OCI-LY7 (cell line): Measurements from ENCODE around the gene KCNQ1OT1. TPM values are rescaled to one million over a fixed set of nuclear protein-coding genes. Genes with fewer than 3 reads are reported as not detected.

Experiments
- BruUV-seq: library from RNA; stranded (reverse); fragments of 400-500 nt; replicated peaks from 2 replicates; lab custom pipeline; 2021; lab: Mats Ljungman, UMichigan
- CTCF ChIA-PET: fragments of 300-600 bp; sonication (Branson Sonifier 250); formaldehyde crosslinking; loops from one replicate; lab custom pipeline; 2022; ENCODE audit warnings: antibody characterized with exemption; ENCODE audit not compliant: unreplicated experiment; lab: Charles Lee
- POLR2A ChIA-PET: fragments of 300-600 bp; sonication (Branson Sonifier 250); formaldehyde crosslinking; loops from one replicate; lab custom pipeline; 2022; ENCODE audit warnings: antibody characterized with exemption; lab: Charles Lee
- DNase-seq: peaks from one replicate; pipeline ENCODE4 v3.0.0-alpha.2; 2015; ENCODE audit warnings: low spot score
- H2AFZ ChIP-seq: fragments of 200-600 bp; sonication (generic), shearing (Covaris generic); 2 replicates; pipeline ENCODE4 v1.6.1; 2014; ENCODE audit warnings: mild to moderate bottlenecking, antibody characterized with exemption, low read length, moderate library complexity
- H3K27ac ChIP-seq: fragments of 200-600 bp; sonication (generic); 2 replicates; pipeline ENCODE4 v1.5.1; 2014; ENCODE audit warnings: mixed run types, low read depth, mild to moderate bottlenecking, moderate library complexity, low read length, inconsistent platforms; ENCODE audit not compliant: poor library complexity, severe bottlenecking
- H3K36me3 ChIP-seq: fragments of 200-600 bp; sonication (generic); 2 replicates; pipeline ENCODE4 v1.6.1; 2014; ENCODE audit warnings: mild to moderate bottlenecking, antibody characterized with exemption, low read length, moderate library complexity, mixed read lengths; ENCODE audit not compliant: insufficient read depth
- H3K4me1 ChIP-seq: fragments of 200-600 bp; sonication (generic); 2 replicates; pipeline ENCODE4 v1.5.1; 2014; ENCODE audit warnings: mild to moderate bottlenecking, low read length; ENCODE audit not compliant: insufficient read depth, poor library complexity, severe bottlenecking
- H3K4me2 ChIP-seq: fragments of 200-600 bp; sonication (generic); 2 replicates; pipeline ENCODE4 v1.6.1; 2014; ENCODE audit warnings: mild to moderate bottlenecking, low read length
- H3K4me3 ChIP-seq: fragments of 200-600 bp; sonication (generic); 2 replicates; pipeline ENCODE4 v1.5.1; 2014; ENCODE audit warnings: mild to moderate bottlenecking, low read depth, low read length; ENCODE audit not compliant: poor library complexity, severe bottlenecking
- H3K79me2 ChIP-seq: fragments of 200-600 bp; sonication (generic); 2 replicates; pipeline ENCODE4 v1.6.1; 2016; ENCODE audit warnings: low read depth, mild to moderate bottlenecking, low read length, moderate library complexity, mixed read lengths; ENCODE audit not compliant: insufficient read depth
- H3K9me2 ChIP-seq: fragments of 200-600 bp; sonication (generic); 2 replicates; pipeline ENCODE4 v1.6.1; 2016; ENCODE audit warnings: mild to moderate bottlenecking, low read length, mixed read lengths; ENCODE audit not compliant: insufficient read depth
- H3K9me3 ChIP-seq: fragments of 200-600 bp; sonication (generic); 2 replicates; pipeline ENCODE4 v1.6.1; 2014; ENCODE audit warnings: mild to moderate bottlenecking, mixed run types, low read length, mixed read lengths
- H4K20me1 ChIP-seq: fragments of 200-600 bp; sonication (generic); 2 replicates; pipeline ENCODE4 v1.6.1; 2014; ENCODE audit warnings: mild to moderate bottlenecking, antibody characterized with exemption, low read length, moderate library complexity, mixed read lengths; ENCODE audit not compliant: insufficient read depth
- CTCF ChIP-seq: fragments of 200-600 bp; sonication (generic); conservative IDR thresholded peaks from 2 replicates; pipeline ENCODE4 v1.5.1; 2014; ENCODE audit warnings: mild to moderate bottlenecking, antibody characterized with exemption, low read length, moderate library complexity, mixed read lengths
- EZH2phosphoT487 ChIP-seq: fragments of 200-600 bp; sonication (generic); IDR thresholded peaks from 2 replicates; pipeline ENCODE4 v1.6.1; 2018; ENCODE audit warnings: low read depth, borderline replicate concordance, mild to moderate bottlenecking, mixed run types, antibody characterized with exemption, low read length, moderate library complexity, mixed read lengths
- intact Hi-C: fragments of 100-400 bp; cut with micrococcal nuclease; formaldehyde crosslinking; loops from one replicate; pipeline ENCODE4 v1.10.0; 2022; ENCODE audit not compliant: unreplicated experiment
- total RNA-seq, 2 experiments: library from RNA; depleted of rRNA in 1 of 2; stranded (reverse); fragments of >200 nt in 1 of 2; shearing (Covaris generic) in 1 of 2; gene quantifications; 2 replicates each; pipeline ENCODE4 v1.2.3, GENCODE V29; 2014 to 2022

KCNQ1OT1 gene
- total RNA-seq, 2 experiments from 2014 or later = 2.9 to 3.4 TPM

- intact Hi-C loops = no loop called here
- Histone ChIP-seq H3K9me3 (no peaks in the 10 kb centered on the region), H3K4me2 (no peak overlapping the region), H3K36me3 (no peaks in the 10 kb centered on the region), H2AFZ (no peak overlapping the region), H3K4me1 (no peaks in the 10 kb centered on the region), H3K79me2 (no peaks in the 10 kb centered on the region), H3K4me3 (no peak overlapping the region), H3K27ac (no peak overlapping the region), H3K9me2 (no peaks in the 10 kb centered on the region), H4K20me1 (no peaks in the 10 kb centered on the region)
- CTCF ChIA-PET = no interaction called here
- TF ChIP-seq EZH2phosphoT487 = no peak
- TF ChIP-seq CTCF = no peak
- POLR2A ChIA-PET = no interaction called here
- no peak for DNase-seq
- BruUV-seq = no TSS peak
Measured at GRCh38 chr11:2593393-2593950, 106.3 kb downstream of the KCNQ1OT1 start.

DNA sequence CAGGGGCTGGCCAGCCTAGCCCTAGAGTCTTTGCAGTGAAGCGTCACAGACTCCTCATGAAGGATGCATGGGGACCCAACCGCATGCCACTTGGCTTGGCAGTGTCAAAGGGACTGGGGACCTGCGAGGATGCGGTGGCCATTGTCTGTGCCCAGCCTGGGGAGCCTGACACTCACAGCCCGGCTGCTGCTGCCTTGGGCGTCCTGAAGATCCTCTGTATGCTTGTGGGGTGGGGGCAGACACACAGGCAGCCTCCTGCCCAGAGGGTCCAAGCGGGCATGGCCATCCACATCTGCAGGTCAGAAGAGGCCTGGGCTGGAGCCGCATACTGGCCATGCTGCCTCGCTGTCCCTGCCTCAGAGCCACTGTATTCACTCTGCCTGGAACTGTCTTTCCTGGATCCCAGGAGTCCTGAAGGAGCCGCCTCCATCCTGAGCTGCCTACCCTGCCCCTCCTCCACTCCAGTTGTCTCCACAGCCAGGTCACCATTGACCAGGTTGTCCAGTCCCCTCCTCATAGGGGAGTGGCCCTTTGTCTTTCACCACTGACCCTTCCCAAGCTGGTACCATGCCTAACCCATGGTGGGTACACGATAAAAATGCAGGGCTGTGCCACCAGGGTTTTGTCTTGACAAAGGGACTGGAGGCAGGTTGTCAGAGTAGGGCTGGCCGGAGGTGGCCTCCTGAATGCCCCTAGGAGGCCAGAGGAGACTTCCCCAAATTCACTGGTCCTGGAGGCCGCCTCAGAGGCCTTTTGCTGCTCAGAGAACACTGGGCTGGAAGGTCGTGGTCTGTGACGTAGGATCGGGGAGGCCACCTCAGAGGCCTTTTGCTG, 107.0 kb downstream of the KCNQ1OT1 start:
- no TSS peak for BruUV-seq
- H4K20me1 ChIP-seq = no peaks in the 10 kb centered on the region
- H2AFZ ChIP-seq = no peak overlapping the region

More for the DNA sequence above, 107.0 kb downstream of the KCNQ1OT1 start:
- no peaks in the 10 kb centered on the region for H3K79me2 ChIP-seq
- H3K4me3 ChIP-seq = no peak overlapping the region
- no peaks in the 10 kb centered on the region for H3K9me3 ChIP-seq
- no peak overlapping the region for H3K4me2 ChIP-seq
- intact Hi-C loops = no loop called here
- H3K9me2 ChIP-seq = no peaks in the 10 kb centered on the region
- no peaks in the 10 kb centered on the region for H3K4me1 ChIP-seq
- CTCF ChIA-PET = no interaction called here
- no peak for DNase-seq
- TF ChIP-seq EZH2phosphoT487 (no peak), CTCF (no peak)
- no peak overlapping the region for H3K27ac ChIP-seq
- POLR2A ChIA-PET = no interaction called here
- H3K36me3 ChIP-seq = no peaks in the 10 kb centered on the region
